Activated T-helper 1 cell treated with anti-CD3 and anti-CD28 coated beads, Interleukin-12 subunit alpha, Interleukin-12 subunit beta, Interleukin-2, Interleukin-4 antibody, amounts not matched to agents 30 ng/mL and 10 ng/mL and 1 ng/mL, durations not matched to agents 14 hours and 24 hours and 36 hours (primary cell): Measurements from ENCODE around the gene CHD2. TPM values are rescaled to one million over a fixed set of nuclear protein-coding genes. Genes with fewer than 3 reads are reported as not detected.
"Not testable (repeated sequence)": the region's sequence is repeated elsewhere in the genome, so short reads cannot be mapped to it uniquely, and the experiment has no call there.

Experiments
- DNase-seq: peaks from one replicate; pipeline ENCODE4 v3.0.0; 2021; ENCODE audit warnings: low spot score
- H3K27ac Mint-ChIP-seq: one replicate; pipeline ENCODE4 v1.8.0; 2021; ENCODE audit warnings: mild to moderate bottlenecking, mixed read lengths
- H3K27me3 Mint-ChIP-seq: one replicate; pipeline ENCODE4 v1.8.0; 2022; ENCODE audit warnings: mild to moderate bottlenecking, moderate library complexity, mixed read lengths; ENCODE audit not compliant: insufficient read depth
- H3K36me3 Mint-ChIP-seq: one replicate; pipeline ENCODE4 v1.8.0; 2021; ENCODE audit warnings: low read depth, mixed read lengths
- H3K4me1 Mint-ChIP-seq: one replicate; pipeline ENCODE4 v1.8.0; 2021; ENCODE audit warnings: low read depth, mixed read lengths
- H3K4me3 Mint-ChIP-seq: one replicate; pipeline ENCODE4 v1.8.0; 2021; ENCODE audit warnings: mild to moderate bottlenecking, moderate library complexity, mixed read lengths
- H3K9me3 Mint-ChIP-seq: one replicate; pipeline ENCODE4 v1.8.0; 2021; ENCODE audit warnings: mixed read lengths
- intact Hi-C: fragments of 100-400 bp; cut with micrococcal nuclease; formaldehyde crosslinking; loops from one replicate; pipeline ENCODE4 v1.15.1; 2024
- total RNA-seq: library from RNA; stranded (reverse); gene quantifications from 2 replicates; pipeline ENCODE4 v1.2.3, GENCODE V29; 2022

The CHD2 gene
- total RNA-seq, 1 donor from 2014 or later = 102 TPM

GRCh38 chr15:93051236-93052089, 151.3 kb downstream of the CHD2 start:
- intact Hi-C loops = no loop called here
- H3K27ac Mint-ChIP-seq = no peak overlapping the region

GRCh38 chr15:93052090-93052879, 152.2 kb downstream of the CHD2 start:
- intact Hi-C loops = no loop called here
- DNase-seq = no peak
- no peak overlapping the region for H3K4me3 Mint-ChIP-seq
- H3K9me3 Mint-ChIP-seq = no peaks in the 10 kb centered on the region
- peaks cover 9% of the 10 kb centered on the region for H3K4me1 Mint-ChIP-seq
- H3K27ac Mint-ChIP-seq = no peak overlapping the region
- no peaks in the 10 kb centered on the region for H3K36me3 Mint-ChIP-seq
- H3K27me3 Mint-ChIP-seq = no peaks in the 10 kb centered on the region

More at GRCh38 chr15:93051236-93052089, 151.3 kb downstream of the CHD2 start:
- Mint-ChIP-seq H3K36me3 (peaks cover under 1% of the 10 kb centered on the region), H3K4me1 (peaks cover 9% of the 10 kb centered on the region), H3K27me3 (no peaks in the 10 kb centered on the region), H3K4me3 (no peak overlapping the region), H3K9me3 (peaks cover 1% of the 10 kb centered on the region)
- DNase-seq = no peak

GRCh38 chr15:93055211-93055610, 155.1 kb downstream of the CHD2 start:
- intact Hi-C loops = no loop called here
- H3K27me3 Mint-ChIP-seq = no peaks in the 10 kb centered on the region
- no peak overlapping the region for H3K4me3 Mint-ChIP-seq
- no peaks in the 10 kb centered on the region for H3K36me3 Mint-ChIP-seq
- H3K27ac Mint-ChIP-seq = no peak overlapping the region
- no peaks in the 10 kb centered on the region for H3K4me1 Mint-ChIP-seq
- no peaks in the 10 kb centered on the region for H3K9me3 Mint-ChIP-seq
- no peak for DNase-seq

GRCh38 chr15:93056836-93057235, 156.7 kb downstream of the CHD2 start:
- Mint-ChIP-seq H3K36me3 (no peaks in the 10 kb centered on the region), H3K4me3 (no peak overlapping the region), H3K9me3 (no peaks in the 10 kb centered on the region), H3K27ac (no peak overlapping the region), H3K4me1 (no peaks in the 10 kb centered on the region), H3K27me3 (no peaks in the 10 kb centered on the region)
- DNase-seq = no peak
- intact Hi-C loops = no loop called here

- no peaks in the 10 kb centered on the region for H3K36me3 Mint-ChIP-seq
- H3K4me3 Mint-ChIP-seq = no peak overlapping the region
- no peaks in the 10 kb centered on the region for H3K4me1 Mint-ChIP-seq
- no peak overlapping the region for H3K27ac Mint-ChIP-seq
- H3K9me3 Mint-ChIP-seq = no peaks in the 10 kb centered on the region
- H3K27me3 Mint-ChIP-seq = peaks cover 2% of the 10 kb centered on the region
- no peak for DNase-seq
- intact Hi-C loops = no loop called here
Measured at GRCh38 chr15:93057618-93058017, 157.5 kb downstream of the CHD2 start.

DNA sequence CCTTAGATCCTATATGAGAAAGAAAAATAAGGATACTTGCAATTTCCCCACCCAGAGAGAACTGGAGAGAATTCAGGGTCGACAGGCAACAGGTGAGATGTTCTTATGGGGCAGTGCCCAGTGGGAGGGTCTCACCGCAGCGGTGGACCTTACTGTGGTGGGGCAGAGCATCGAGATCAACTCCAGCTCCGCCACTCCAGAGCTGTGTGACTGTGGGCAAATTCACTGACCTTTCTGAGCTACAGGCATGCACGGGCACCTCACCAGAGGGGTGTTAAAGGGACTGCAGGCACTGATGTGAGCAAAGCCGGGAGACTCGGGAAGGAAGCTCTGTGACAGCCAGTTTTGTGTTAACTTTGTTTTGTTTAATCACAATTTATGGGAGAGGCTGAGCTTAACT, 158.0 kb downstream of the CHD2 start:
- no peak for DNase-seq
- Mint-ChIP-seq H3K27ac (no peak overlapping the region), H3K27me3 (peaks cover 4% of the 10 kb centered on the region), H3K4me1 (no peaks in the 10 kb centered on the region), H3K36me3 (no peaks in the 10 kb centered on the region), H3K4me3 (no peak overlapping the region), H3K9me3 (no peaks in the 10 kb centered on the region)
- intact Hi-C loops = no loop called here

GRCh38 chr15:93058904-93059427, 158.8 kb downstream of the CHD2 start:
- intact Hi-C loops = no loop called here
- Mint-ChIP-seq H3K4me3 (no peak overlapping the region), H3K4me1 (no peaks in the 10 kb centered on the region), H3K9me3 (no peaks in the 10 kb centered on the region), H3K27me3 (peaks cover 4% of the 10 kb centered on the region), H3K36me3 (no peaks in the 10 kb centered on the region), H3K27ac (no peak overlapping the region)
- no peak for DNase-seq

- no peaks in the 10 kb centered on the region for H3K4me1 Mint-ChIP-seq
- H3K27ac Mint-ChIP-seq = no peak overlapping the region
Measured at GRCh38 chr15:93059442-93059841, 159.3 kb downstream of the CHD2 start.

GRCh38 chr15:93060336-93061248, 160.5 kb downstream of the CHD2 start:
- H3K27me3 Mint-ChIP-seq = peaks cover 8% of the 10 kb centered on the region
- no peaks in the 10 kb centered on the region for H3K9me3 Mint-ChIP-seq
- no peak for DNase-seq
- H3K36me3 Mint-ChIP-seq = no peaks in the 10 kb centered on the region
- H3K27ac Mint-ChIP-seq = no peak overlapping the region
- intact Hi-C loops = no loop called here
- H3K4me1 Mint-ChIP-seq = no peaks in the 10 kb centered on the region
- no peak overlapping the region for H3K4me3 Mint-ChIP-seq

More at GRCh38 chr15:93059442-93059841, 159.3 kb downstream of the CHD2 start:
- intact Hi-C loops = no loop called here
- DNase-seq = no peak
- Mint-ChIP-seq H3K36me3 (no peaks in the 10 kb centered on the region), H3K9me3 (no peaks in the 10 kb centered on the region), H3K27me3 (peaks cover 4% of the 10 kb centered on the region), H3K4me3 (no peak overlapping the region)

- H3K27me3 Mint-ChIP-seq, intact Hi-C loops, H3K9me3 Mint-ChIP-seq, H3K4me1 Mint-ChIP-seq, H3K4me3 Mint-ChIP-seq, H3K36me3 Mint-ChIP-seq, DNase-seq, H3K27ac Mint-ChIP-seq: not testable (repeated sequence)
Measured at GRCh38 chr15:93062628-93063261, 162.6 kb downstream of the CHD2 start.

- H3K27ac Mint-ChIP-seq = no peak overlapping the region
- H3K36me3 Mint-ChIP-seq = no peaks in the 10 kb centered on the region
- intact Hi-C loops = no loop called here
- peaks cover 10% of the 10 kb centered on the region for H3K27me3 Mint-ChIP-seq
- H3K4me1 Mint-ChIP-seq = no peaks in the 10 kb centered on the region
- H3K4me3 Mint-ChIP-seq = no peak overlapping the region
- no peak for DNase-seq
- H3K9me3 Mint-ChIP-seq = no peaks in the 10 kb centered on the region
Measured at GRCh38 chr15:93063262-93063671, 163.1 kb downstream of the CHD2 start.
